Stimulated activated CD8-positive, alpha-beta memory T cell treated with anti-CD3 and anti-CD28 coated beads, Interleukin-7, amount 100 ng/mL, for 4 hours (primary cell): Measurements from ENCODE around the gene RAB19.

Source experiments
- DNase-seq, 2 donors: peaks; one replicate each; pipeline ENCODE4 v3.0.0-alpha.2; 2020; ENCODE audit warnings: low read depth in 2 of 2

Gene RAB19

GRCh38 chr7:140403878-140404564 is at the start of gene RAB19:
RAB19 (plus strand) TSS chr7:140404058; CDS start chr7:140407647, 3,589 bp downstream.
- peak; percentile 12 to 31 for DNase-seq

GRCh38 chr7:140358024-140358411 is 45.8 kb upstream of the RAB19 start:
- DNase-seq: no peak

GRCh38 chr7:140358412-140359051 is 45.3 kb upstream of the RAB19 start:
- no peak for DNase-seq

- DNase-seq: no peak
Observed at GRCh38 chr7:140360697-140361229, 43.1 kb upstream of the RAB19 start.

- DNase-seq: no peak
Observed at GRCh38 chr7:140364819-140365218, 39.0 kb upstream of the RAB19 start.

- DNase-seq: no peak
Observed at GRCh38 chr7:140367528-140367927, 36.3 kb upstream of the RAB19 start.

- DNase-seq: no peak
Observed at GRCh38 chr7:140369294-140369693, 34.6 kb upstream of the RAB19 start.

GRCh38 chr7:140375323-140375722 is 28.5 kb upstream of the RAB19 start:
- DNase-seq: no peak

GRCh38 chr7:140375892-140376730 is 27.7 kb upstream of the RAB19 start:
- DNase-seq: no peak

- DNase-seq: no peak
Observed at GRCh38 chr7:140383954-140384713, 19.7 kb upstream of the RAB19 start.

GRCh38 chr7:140384894-140385545 is 18.8 kb upstream of the RAB19 start:
- no peak for DNase-seq

GRCh38 chr7:140389445-140389844 is 14.4 kb upstream of the RAB19 start:
- no peak for DNase-seq

GRCh38 chr7:140390034-140390433 is 13.8 kb upstream of the RAB19 start:
- DNase-seq: no peak

GRCh38 chr7:140390466-140391190 is 13.2 kb upstream of the RAB19 start:
- no peak for DNase-seq

GRCh38 chr7:140391634-140392033 is 12.2 kb upstream of the RAB19 start:
- DNase-seq: no peak

- no peak for DNase-seq
Observed at GRCh38 chr7:140393756-140394306, 10.0 kb upstream of the RAB19 start.

GRCh38 chr7:140397784-140398750 is 5.8 kb upstream of the RAB19 start, which contains the start of gene SLC37A3:
SLC37A3 (minus strand) TSS chr7:140398530; CDS start chr7:140382526, 16,004 bp downstream.
- DNase-seq: peak; percentile 66 to 81

GRCh38 chr7:140398821-140399220 is 5.0 kb upstream of the RAB19 start:
- DNase-seq: no peak

GRCh38 chr7:140400381-140400780 is 3.5 kb upstream of the RAB19 start:
- no peak for DNase-seq
